Sigmoid colon (tissue), 7 donors: ENCODE measurements around the gene MEGF6. TPM values are rescaled to one million over a fixed set of nuclear protein-coding genes. Genes with fewer than 3 reads are reported as not detected.

Experiments
- DNase-seq: peaks from one replicate; pipeline ENCODE4 v3.0.0-alpha.2; 2019
- H3K27ac ChIP-seq, 4 donors: fragments of 200-600 bp; sonication (generic); one replicate each; pipeline ENCODE4 v1.5.1; 2016 to 2019; ENCODE audit warnings: mild to moderate bottlenecking in 1 of 4
- H3K27me3 ChIP-seq, 3 donors: fragments of 200-600 bp; sonication (generic); one replicate each; pipeline ENCODE4 v1.5.1; 2019; ENCODE audit warnings: mild to moderate bottlenecking in 1 of 3
- H3K36me3 ChIP-seq, 4 donors: fragments of 200-600 bp; sonication (generic); one replicate each; pipeline ENCODE4 v1.5.1; 2016 to 2019
- H3K4me1 ChIP-seq, 4 donors: fragments of 200-600 bp; sonication (generic); one replicate each; pipeline ENCODE4 v1.5.1; 2017 to 2019
- H3K4me3 ChIP-seq, 4 donors: fragments of 200-600 bp; sonication (generic); one replicate each; pipeline ENCODE4 v1.5.1; 2017 to 2019; ENCODE audit warnings: mild to moderate bottlenecking in 2 of 4, moderate library complexity in 1 of 4
- H3K9me3 ChIP-seq, 4 donors: fragments of 200-600 bp in 3 of 4; sonication (generic) in 3 of 4; one replicate each; pipeline versions ENCODE4 v1.5.1 to v1.6.1; 2013 to 2019
- EP300 ChIP-seq, 4 donors: sonication (generic); formaldehyde crosslinking; IDR thresholded peaks; one replicate each; pipeline ENCODE4 v1.6.1; 2017; ENCODE audit warnings: antibody characterized with exemption in 4 of 4
- POLR2A ChIP-seq, 2 donors: fragments of 450-650 bp; IDR thresholded peaks; one replicate each; pipeline ENCODE4 v1.6.1; 2016; ENCODE audit warnings: antibody characterized with exemption in 2 of 2, mild to moderate bottlenecking in 2 of 2, moderate library complexity in 2 of 2
- POLR2AphosphoS5 ChIP-seq, 4 donors: sonication (generic); formaldehyde crosslinking; IDR thresholded peaks; one replicate each; pipeline ENCODE4 v1.6.1; 2017; ENCODE audit warnings: antibody characterized with exemption in 4 of 4
- WGBS, 2 donors: extraction: QIAGEN DNeasy Blood & Tissue Kit; methylation state at CpG; one replicate each; pipeline ENCODE4 v1.1.7; 2013; 5-methylcytosine and 5-hydroxymethylcytosine counted together
- intact Hi-C: fragments of 100-400 bp; cut with DNase I; formaldehyde crosslinking; loops from one replicate; pipeline ENCODE4 v1.15.1; 2023
- polyA plus RNA-seq, 3 donors: library from polyadenylated mRNA; stranded (reverse); fragments of 200-250 nt; gene quantifications; one replicate each; pipeline ENCODE4 v1.2.3, GENCODE V29; 2013
- total RNA-seq, 4 donors: library from RNA; depleted of rRNA; stranded (reverse); fragments of >200 nt; gene quantifications; one replicate each; pipeline ENCODE4 v1.1.0, GENCODE V29; 2016
- TF ChIP-seq, protein P1 (sequence below), 4 experiments: fragments of 450-650 bp in 3 of 4; fragments of 200-600 bp in 1 of 4; IDR thresholded peaks; one replicate each; pipeline ENCODE4 v1.5.1; 2016 to 2019; ENCODE audit warnings: antibody characterized with exemption in 4 of 4, mild to moderate bottlenecking in 3 of 4, moderate library complexity in 2 of 4
- donor health status: healthy with polysubstance abuse.
- donor health status: Bipolar disorder and iron deficiency.
- donor health status: healthy.

The MEGF6 gene
- total and polyA plus RNA-seq, 7 donors, result 2.4 to 31.9 (median 7.8) TPM; not detected in 1

DNA sequence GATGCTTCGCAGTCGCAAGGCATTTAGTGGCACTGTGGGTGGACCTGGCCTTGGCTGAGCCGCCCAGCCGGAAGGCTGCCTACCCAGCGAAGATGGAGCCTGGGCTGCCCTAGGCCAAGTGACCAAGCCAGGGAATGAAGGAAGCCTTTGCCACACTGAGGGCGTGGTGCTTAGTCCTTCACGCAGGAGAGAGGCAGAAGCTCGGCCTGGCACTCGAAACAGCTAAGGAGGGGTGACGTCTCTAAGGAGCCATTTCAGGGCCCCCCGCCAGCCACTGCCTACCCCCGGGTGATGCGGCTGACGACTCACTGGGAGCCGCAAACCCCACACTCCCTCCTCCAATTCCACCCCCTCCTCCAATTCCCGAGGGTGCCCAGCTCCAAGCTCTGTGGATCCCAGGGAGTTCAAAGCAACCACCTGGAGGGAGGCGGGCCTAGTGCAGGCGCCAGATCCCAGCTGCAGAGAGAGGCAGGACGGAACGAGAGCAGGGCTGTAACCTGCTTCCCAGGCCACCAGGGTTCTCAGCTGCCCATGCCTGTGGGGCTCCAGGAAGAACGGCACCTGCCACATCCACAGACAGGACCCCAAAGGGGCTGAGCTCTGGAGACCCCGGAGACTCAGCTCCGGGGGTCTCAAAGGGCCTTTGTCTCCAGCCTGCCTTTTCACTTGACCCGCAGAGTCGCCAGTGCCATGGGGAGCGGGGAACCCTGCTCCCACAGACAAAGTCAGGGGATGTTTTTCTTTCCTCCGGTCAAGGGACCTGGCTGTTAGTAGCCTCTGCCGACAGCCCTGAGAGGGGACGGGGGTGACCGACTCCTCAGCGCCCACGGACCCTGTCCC, 81.0 kb downstream of the MEGF6 start:
- H3K4me3 ChIP-seq, result peak overlapping the region; percentile 30 to 71 (median 60)
- H3K27ac ChIP-seq, result peak overlapping the region; percentile 48 to 80 (median 73)
- intact Hi-C loops, result no loop called here
- TF ChIP-seq POLR2AphosphoS5 (IDR thresholded peaks at IDR 0.05) (no peak), POLR2A (IDR thresholded peaks at IDR 0.05) (no peak), EP300 (IDR thresholded peaks at IDR 0.05) (no peak)
- TF ChIP-seq, protein P1, sequence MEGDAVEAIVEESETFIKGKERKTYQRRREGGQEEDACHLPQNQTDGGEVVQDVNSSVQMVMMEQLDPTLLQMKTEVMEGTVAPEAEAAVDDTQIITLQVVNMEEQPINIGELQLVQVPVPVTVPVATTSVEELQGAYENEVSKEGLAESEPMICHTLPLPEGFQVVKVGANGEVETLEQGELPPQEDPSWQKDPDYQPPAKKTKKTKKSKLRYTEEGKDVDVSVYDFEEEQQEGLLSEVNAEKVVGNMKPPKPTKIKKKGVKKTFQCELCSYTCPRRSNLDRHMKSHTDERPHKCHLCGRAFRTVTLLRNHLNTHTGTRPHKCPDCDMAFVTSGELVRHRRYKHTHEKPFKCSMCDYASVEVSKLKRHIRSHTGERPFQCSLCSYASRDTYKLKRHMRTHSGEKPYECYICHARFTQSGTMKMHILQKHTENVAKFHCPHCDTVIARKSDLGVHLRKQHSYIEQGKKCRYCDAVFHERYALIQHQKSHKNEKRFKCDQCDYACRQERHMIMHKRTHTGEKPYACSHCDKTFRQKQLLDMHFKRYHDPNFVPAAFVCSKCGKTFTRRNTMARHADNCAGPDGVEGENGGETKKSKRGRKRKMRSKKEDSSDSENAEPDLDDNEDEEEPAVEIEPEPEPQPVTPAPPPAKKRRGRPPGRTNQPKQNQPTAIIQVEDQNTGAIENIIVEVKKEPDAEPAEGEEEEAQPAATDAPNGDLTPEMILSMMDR (IDR thresholded peaks at IDR 0.05), result no peak
- H3K9me3 ChIP-seq, result no peaks in the 10 kb centered on the region
- 11 to 40% methylated on average over 32 of the region's 32 CpGs for WGBS, 2 donors
- H3K27me3 ChIP-seq, result peaks cover 0 to 13% (median 3%) of the 10 kb centered on the region in 3 donors
- no peak for DNase-seq
- no peaks in the 10 kb centered on the region for H3K36me3 ChIP-seq
- H3K4me1 ChIP-seq, result peaks cover 0 to 31% (median 28%) of the 10 kb centered on the region in 4 donors

DNA sequence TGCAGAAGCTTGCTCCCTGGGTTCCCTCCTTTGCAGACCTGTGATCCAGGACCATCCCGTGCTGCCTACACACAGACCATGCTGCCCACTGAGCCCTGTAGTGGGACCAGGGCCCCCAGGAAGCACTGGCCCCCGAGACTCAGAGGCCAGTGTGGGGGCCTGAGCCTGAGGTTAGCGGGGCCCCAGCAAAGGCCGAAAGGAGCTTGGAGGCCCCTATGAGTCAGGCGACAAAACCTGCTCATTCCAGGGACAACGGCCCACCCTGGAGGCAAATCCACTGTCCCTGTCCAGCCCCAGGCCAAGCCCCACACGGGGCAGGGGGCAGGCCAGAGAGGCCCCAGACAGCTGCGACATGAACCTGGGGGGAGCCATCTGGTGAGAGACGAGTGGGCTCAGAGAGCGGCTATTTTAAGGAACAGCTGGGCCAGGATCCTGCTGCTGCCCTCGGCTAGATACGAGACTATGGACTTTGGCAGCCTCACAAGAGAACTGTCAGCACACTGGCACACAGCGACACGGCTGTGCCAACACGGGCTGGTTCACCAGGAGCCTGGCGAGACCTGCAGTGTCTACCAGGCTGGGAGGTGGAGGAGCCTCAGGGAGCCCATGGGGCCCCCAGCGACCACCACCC, 82.1 kb downstream of the MEGF6 start:
- WGBS, 2 donors, result 34 to 77% methylated on average over 17 of the region's 17 CpGs
- Histone ChIP-seq H3K27me3 (peaks cover 0 to 13% (median 3%) of the 10 kb centered on the region in 3 donors), H3K9me3 (no peaks in the 10 kb centered on the region), H3K27ac (no peak overlapping the region), H3K4me3 (no peak overlapping the region), H3K4me1 (peaks cover 0 to 31% (median 28%) of the 10 kb centered on the region in 4 donors), H3K36me3 (no peaks in the 10 kb centered on the region)
- intact Hi-C loops, result no loop called here
- no peak for DNase-seq
- TF ChIP-seq POLR2AphosphoS5 (IDR thresholded peaks at IDR 0.05), result no peak
- TF ChIP-seq, protein P1 (IDR thresholded peaks at IDR 0.05), result no peak
- TF ChIP-seq POLR2A (IDR thresholded peaks at IDR 0.05), result no peak
- TF ChIP-seq EP300 (IDR thresholded peaks at IDR 0.05), result no peak

DNA sequence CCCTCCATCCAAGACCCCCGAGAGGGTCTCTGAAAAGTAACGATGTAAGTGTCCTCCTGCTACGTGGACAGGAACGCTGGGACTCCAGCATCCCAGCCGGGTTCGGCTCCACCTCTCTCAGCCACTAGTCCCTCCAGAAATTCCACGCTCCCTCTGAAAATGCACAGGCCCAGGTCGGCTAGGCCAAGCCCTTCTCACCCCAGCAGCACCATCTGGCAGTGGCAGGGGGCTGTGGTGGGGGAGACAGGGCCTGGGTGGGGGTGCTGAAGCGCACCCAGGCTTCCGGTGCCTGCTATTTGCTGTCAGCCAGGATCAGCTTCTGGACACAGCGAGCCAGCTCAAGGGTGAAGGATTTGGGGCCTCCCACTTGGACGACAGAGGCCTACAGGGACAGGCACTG, 83.5 kb downstream of the MEGF6 start:
- TF ChIP-seq POLR2A (IDR thresholded peaks at IDR 0.05), result no peak
- TF ChIP-seq POLR2AphosphoS5 (IDR thresholded peaks at IDR 0.05), result no peak
- TF ChIP-seq, protein P1 (IDR thresholded peaks at IDR 0.05), result no peak
- no peak for TF ChIP-seq EP300 (IDR thresholded peaks at IDR 0.05)
- no peak for DNase-seq
- peaks cover 0 to 13% (median 3%) of the 10 kb centered on the region in 3 donors for H3K27me3 ChIP-seq
- intact Hi-C loops, result no loop called here
- H3K36me3 ChIP-seq, result no peaks in the 10 kb centered on the region
- WGBS, 2 donors, result 89% methylated on average over 12 of the region's 12 CpGs
- no peak overlapping the region for H3K4me3 ChIP-seq
- H3K4me1 ChIP-seq, result peaks cover 0 to 31% (median 28%) of the 10 kb centered on the region in 4 donors
- H3K27ac ChIP-seq, result no peak overlapping the region
- no peaks in the 10 kb centered on the region for H3K9me3 ChIP-seq

DNA sequence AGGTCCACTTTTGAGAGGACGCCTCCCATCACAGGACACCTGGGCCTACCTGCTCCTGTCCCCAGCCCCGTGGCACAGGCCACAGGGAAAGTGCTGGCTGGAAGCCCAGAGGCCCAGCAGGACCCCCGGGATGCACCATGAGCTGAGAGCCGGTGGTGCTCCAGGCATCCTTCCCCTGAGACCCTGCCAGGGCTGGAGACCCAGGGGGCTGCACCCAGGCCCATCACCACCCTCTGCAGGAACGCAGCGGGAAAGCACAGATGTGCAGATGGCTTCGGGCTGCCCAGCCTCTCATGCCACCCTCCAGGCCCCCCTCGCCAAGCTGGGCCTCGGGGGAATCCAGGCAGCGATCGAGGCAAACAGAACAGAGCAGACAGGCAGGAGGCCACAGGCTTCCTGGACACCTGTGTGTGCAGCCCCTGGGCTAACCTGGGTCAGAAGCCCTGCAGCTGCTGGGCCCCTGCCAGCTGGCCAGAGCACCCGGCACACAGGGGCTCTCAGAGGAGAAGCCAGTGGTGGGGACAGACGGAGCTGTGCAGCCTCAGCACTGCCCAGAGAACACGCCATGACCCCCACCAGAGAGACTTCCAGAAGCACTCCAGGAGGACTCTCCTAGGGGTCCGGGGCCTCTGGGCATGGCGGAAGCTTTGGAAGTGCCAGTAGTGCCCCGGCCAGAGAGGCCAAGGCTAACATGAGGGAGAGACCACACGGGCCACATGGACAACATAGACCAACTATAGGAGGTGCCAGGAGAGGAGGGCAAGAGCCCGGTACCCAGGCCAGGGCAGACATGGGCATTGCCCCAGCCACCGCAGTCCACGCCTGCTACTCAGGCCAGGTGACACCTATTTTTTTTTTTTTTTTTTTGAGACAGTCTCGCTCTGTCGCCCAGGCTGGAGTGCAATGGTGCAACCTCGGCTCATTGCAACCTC, 85.5 kb downstream of the MEGF6 start:
- 79 to 88% methylated on average over 24 of the region's 24 CpGs for WGBS, 2 donors
- peaks cover 0 to 11% (median 3%) of the 10 kb centered on the region in 3 donors for H3K27me3 ChIP-seq
- intact Hi-C loops, result no loop called here
- no peak for DNase-seq
- TF ChIP-seq EP300 (IDR thresholded peaks at IDR 0.05) (no peak), POLR2A (IDR thresholded peaks at IDR 0.05) (no peak), POLR2AphosphoS5 (IDR thresholded peaks at IDR 0.05) (no peak)
- TF ChIP-seq, protein P1 (IDR thresholded peaks at IDR 0.05), result no peak
- H3K4me1 ChIP-seq, result peaks cover 0 to 19% (median 18%) of the 10 kb centered on the region in 4 donors
- no peaks in the 10 kb centered on the region for H3K36me3 ChIP-seq
- H3K27ac ChIP-seq, result no peak overlapping the region
- no peaks in the 10 kb centered on the region for H3K9me3 ChIP-seq
- H3K4me3 ChIP-seq, result no peak overlapping the region
